Suppressor macrophage treated with lipopolysaccharide for 4 hours (primary cell): ENCODE results near the gene PVR.
"Not testable (repeated sequence)": the region's sequence is repeated elsewhere in the genome, so short reads cannot be mapped to it uniquely, and the experiment has no call there.

ENCODE experiments used
- DNase-seq: peaks from one replicate; pipeline ENCODE4 v3.0.0-alpha.2; 2020

Gene PVR

GRCh38 chr19:44703336-44704078, 59.8 kb downstream of the PVR start:
- DNase-seq = no peak

GRCh38 chr19:44704982-44705381, 61.3 kb downstream of the PVR start:
- DNase-seq = no peak

GRCh38 chr19:44705502-44706010, 61.8 kb downstream of the PVR start:
- DNase-seq = no peak

- no peak for DNase-seq
Observed at GRCh38 chr19:44706506-44707236, 63.0 kb downstream of the PVR start.

GRCh38 chr19:44707794-44708193, 64.1 kb downstream of the PVR start:
- no peak for DNase-seq

- DNase-seq = no peak
Observed at GRCh38 chr19:44708940-44709339, 65.2 kb downstream of the PVR start.

- not testable (repeated sequence) for DNase-seq
Observed at GRCh38 chr19:44709434-44710266, 65.9 kb downstream of the PVR start.

GRCh38 chr19:44710483-44710882, 66.8 kb downstream of the PVR start:
- no peak for DNase-seq

GRCh38 chr19:44712864-44713515, 69.3 kb downstream of the PVR start:
- DNase-seq = no peak
